Astrocyte (in vitro differentiated cells and primary cell): ENCODE results near the gene NKD1. TPM values are rescaled to one million over a fixed set of nuclear protein-coding genes. Genes with fewer than 3 reads are reported as not detected.

Experiments used
- DNase-seq: peaks from one replicate; pipeline ENCODE4 v3.0.0-alpha.2; 2010; ENCODE audit warnings: low read depth
- FAIRE-seq: peaks from 2 replicates; lab custom pipeline; 2011; peaks lifted over from hg19 to GRCh38; lab: Jason Lieb, UNC
- H2AFZ ChIP-seq: 2 replicates; pipeline ENCODE4 v1.6.0; 2012; ENCODE audit warnings: low read depth, low read length, inconsistent platforms
- H3K27ac ChIP-seq: 2 replicates; pipeline ENCODE4 v1.5.1; 2011; ENCODE audit warnings: low read depth, low read length, inconsistent platforms
- H3K27me3 ChIP-seq: 2 replicates; pipeline ENCODE4 v1.6.0; 2011; ENCODE audit warnings: low read length, inconsistent platforms; ENCODE audit not compliant: insufficient read depth
- H3K36me3 ChIP-seq: 2 replicates; pipeline ENCODE4 v1.5.1; 2011; ENCODE audit warnings: low read length, inconsistent platforms; ENCODE audit not compliant: insufficient read depth
- H3K4me1 ChIP-seq: 2 replicates; pipeline ENCODE4 v1.5.1; 2011; ENCODE audit warnings: low read length, inconsistent platforms; ENCODE audit not compliant: insufficient read depth
- H3K4me2 ChIP-seq: 2 replicates; pipeline ENCODE4 v1.6.0; 2012; ENCODE audit warnings: low read length, inconsistent platforms
- H3K4me3 ChIP-seq: 2 replicates; pipeline ENCODE4 v1.5.1; 2011; ENCODE audit warnings: low read depth, mild to moderate bottlenecking, low read length, inconsistent platforms; ENCODE audit not compliant: insufficient read depth
- H3K79me2 ChIP-seq: 2 replicates; pipeline ENCODE4 v1.6.0; 2012; ENCODE audit warnings: mild to moderate bottlenecking, low read length, inconsistent platforms; ENCODE audit not compliant: insufficient read depth
- H3K9ac ChIP-seq: 2 replicates; pipeline ENCODE4 v1.6.0; 2012; ENCODE audit warnings: mild to moderate bottlenecking, low read length, inconsistent platforms
- H3K9me3 ChIP-seq: 2 replicates; pipeline ENCODE4 v1.5.1; 2012; ENCODE audit warnings: low read depth, mild to moderate bottlenecking, low read length, inconsistent platforms; ENCODE audit not compliant: insufficient read depth
- H4K20me1 ChIP-seq: 2 replicates; pipeline ENCODE4 v1.6.0; 2012; ENCODE audit warnings: low read length, inconsistent platforms; ENCODE audit not compliant: insufficient read depth
- H3K27ac Mint-ChIP-seq: one replicate; pipeline ENCODE4 v1.8.0; 2021; ENCODE audit warnings: mild to moderate bottlenecking, mixed read lengths; ENCODE audit not compliant: unreplicated experiment
- H3K27me3 Mint-ChIP-seq: one replicate; pipeline ENCODE4 v1.8.0; 2021; ENCODE audit warnings: low read depth, mixed read lengths; ENCODE audit not compliant: unreplicated experiment
- H3K36me3 Mint-ChIP-seq: one replicate; pipeline ENCODE4 v1.8.0; 2021; ENCODE audit warnings: low read depth, mixed read lengths; ENCODE audit not compliant: unreplicated experiment
- H3K4me1 Mint-ChIP-seq: one replicate; pipeline ENCODE4 v1.8.0; 2021; ENCODE audit warnings: low read depth, mixed read lengths; ENCODE audit not compliant: unreplicated experiment
- H3K4me3 Mint-ChIP-seq: one replicate; pipeline ENCODE4 v1.8.0; 2021; ENCODE audit warnings: mild to moderate bottlenecking, moderate library complexity, mixed read lengths; ENCODE audit not compliant: unreplicated experiment
- H3K9me3 Mint-ChIP-seq: one replicate; pipeline ENCODE4 v1.8.0; 2021; ENCODE audit warnings: mild to moderate bottlenecking, mixed read lengths; ENCODE audit not compliant: unreplicated experiment
- CTCF ChIP-seq: IDR thresholded peaks from 2 replicates; pipeline ENCODE4 v1.5.1; 2011; ENCODE audit warnings: low read depth, mild to moderate bottlenecking, inconsistent platforms, low read length, moderate library complexity; ENCODE audit not compliant: insufficient read depth
- EZH2 ChIP-seq: IDR thresholded peaks from 2 replicates; pipeline ENCODE4 v1.6.1; 2012; ENCODE audit warnings: mild to moderate bottlenecking, low read length, inconsistent platforms; ENCODE audit not compliant: insufficient read depth
- total RNA-seq: library from RNA; stranded (reverse); gene quantifications from 2 replicates; pipeline ENCODE4 v1.2.1, GENCODE V29; 2021

Gene NKD1
- total RNA-seq, 1 donor from 2014 or later, result 9.1 TPM

DNA sequence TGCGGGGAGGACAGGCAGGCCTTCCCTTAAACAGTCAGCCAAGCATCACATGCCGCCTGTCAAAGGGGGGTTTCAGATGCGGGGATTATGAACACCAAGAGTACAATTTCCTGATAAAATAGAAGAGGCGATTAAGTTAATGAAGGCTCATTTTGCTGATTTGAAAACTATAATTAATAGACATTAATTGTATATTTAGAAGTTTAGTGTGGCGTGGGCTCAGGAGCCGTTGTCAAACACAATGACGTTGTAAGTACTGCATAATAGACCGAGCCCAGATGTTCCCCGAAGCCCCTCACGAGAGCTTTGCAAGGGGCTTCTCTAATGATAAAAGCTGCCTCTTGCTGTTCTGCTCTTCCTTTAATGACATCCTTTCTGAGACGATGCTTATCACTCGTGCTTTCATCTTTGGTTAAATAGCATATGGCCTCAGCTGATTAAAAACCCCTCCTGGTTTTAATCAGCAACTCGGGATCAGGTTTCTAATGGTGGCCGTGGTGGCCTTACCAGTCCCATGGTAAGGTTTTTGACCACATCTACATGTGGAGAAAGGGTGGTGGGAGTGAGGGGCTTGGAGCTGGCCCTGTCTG is 104.7 kb downstream of the NKD1 start:
- Mint-ChIP-seq H3K4me3 (no peak overlapping the region), H3K27me3 (peaks cover 29% of the 10 kb centered on the region), H3K36me3 (peaks cover 2% of the 10 kb centered on the region), H3K4me1 (no peaks in the 10 kb centered on the region), H3K9me3 (peaks cover 6% of the 10 kb centered on the region), H3K27ac (no peak overlapping the region)
- Histone ChIP-seq H4K20me1 (no peaks in the 10 kb centered on the region), H2AFZ (no peak overlapping the region), H3K27ac (no peak overlapping the region), H3K36me3 (no peaks in the 10 kb centered on the region), H3K4me2 (no peak overlapping the region), H3K79me2 (no peaks in the 10 kb centered on the region), H3K9ac (no peak overlapping the region), H3K4me3 (no peak overlapping the region), H3K9me3 (no peaks in the 10 kb centered on the region), H3K27me3 (no peaks in the 10 kb centered on the region), H3K4me1 (no peaks in the 10 kb centered on the region)
- TF ChIP-seq CTCF (no peak), EZH2 (no peak)
- FAIRE-seq, result no peak
- no peak for DNase-seq

- H3K9me3 Mint-ChIP-seq, result no peaks in the 10 kb centered on the region
- FAIRE-seq, result no peak
Measured at GRCh38 chr16:50653633-50654519, 105.7 kb downstream of the NKD1 start.

More at GRCh38 chr16:50653633-50654519, 105.7 kb downstream of the NKD1 start:
- H3K79me2 ChIP-seq, result no peaks in the 10 kb centered on the region
- H4K20me1 ChIP-seq, result no peaks in the 10 kb centered on the region
- TF ChIP-seq CTCF (no peak), EZH2 (no peak)
- H3K9me3 ChIP-seq, result no peaks in the 10 kb centered on the region
- DNase-seq, result no peak
- no peaks in the 10 kb centered on the region for H3K4me1 Mint-ChIP-seq
- no peak overlapping the region for H3K4me3 ChIP-seq
- H3K36me3 ChIP-seq, result no peaks in the 10 kb centered on the region
- H3K4me1 ChIP-seq, result no peaks in the 10 kb centered on the region
- no peak overlapping the region for H3K9ac ChIP-seq
- H3K4me2 ChIP-seq, result no peak overlapping the region
- peaks cover 2% of the 10 kb centered on the region for H3K36me3 Mint-ChIP-seq
- no peak overlapping the region for H3K27ac ChIP-seq
- H3K27me3 Mint-ChIP-seq, result peaks cover 26% of the 10 kb centered on the region
- H3K27ac Mint-ChIP-seq, result no peak overlapping the region
- no peak overlapping the region for H2AFZ ChIP-seq
- H3K4me3 Mint-ChIP-seq, result no peak overlapping the region
- no peaks in the 10 kb centered on the region for H3K27me3 ChIP-seq
